ENCODE results near the gene OR6C76.
"Not testable (repeated sequence)": the region's sequence is repeated elsewhere in the genome, so short reads cannot be mapped to it uniquely, and the experiment has no call there.

The OR6C76 gene

GRCh38 chr12:55425954-55426353 is at the start of gene OR6C76:
TSS of gene OR6C76 (plus strand) at chr12:55426254. CDS start at chr12:55426254, 0 bp downstream.
- Histone ChIP-seq H3K4me3 (ENCODE audit: low read depth, low read length) (no peak within 1 kb of the TSS), H3K27me3 (ENCODE audit: control insufficient read depth, insufficient read depth, low read length) (no peaks in the 10 kb centered on the region), H3K9ac (ENCODE audit: low read depth, low read length) (no peak within 1 kb of the TSS), H3K4me1 (ENCODE audit: control insufficient read depth, insufficient read depth, low read length) (peaks cover 23% of the 10 kb centered on the region), H3K9me3 (ENCODE audit: control insufficient read depth, insufficient read depth, low read length) (no peaks in the 10 kb centered on the region), H3K36me3 (ENCODE audit: control insufficient read depth, insufficient read depth, low read length) (no peaks in the 10 kb centered on the region), H3K27ac (ENCODE audit: low read depth, low read length) (no peak within 1 kb of the TSS)

- H3K4me1 ChIP-seq (ENCODE audit: control insufficient read depth, insufficient read depth, low read length), result peaks cover 10% of the 10 kb centered on the region
- no peaks in the 10 kb centered on the region for H3K9me3 ChIP-seq (ENCODE audit: control insufficient read depth, insufficient read depth, low read length)
- no peaks in the 10 kb centered on the region for H3K27me3 ChIP-seq (ENCODE audit: control insufficient read depth, insufficient read depth, low read length)
- no peak overlapping the region for H3K27ac ChIP-seq (ENCODE audit: low read depth, low read length)
- H3K36me3 ChIP-seq (ENCODE audit: control insufficient read depth, insufficient read depth, low read length), result no peaks in the 10 kb centered on the region
- no peak overlapping the region for H3K9ac ChIP-seq (ENCODE audit: low read depth, low read length)
- H3K4me3 ChIP-seq (ENCODE audit: low read depth, low read length), result no peak overlapping the region
These were observed 40.2 kb upstream of the OR6C76 start for GRCh38 chr12:55385891-55386290.

DNA sequence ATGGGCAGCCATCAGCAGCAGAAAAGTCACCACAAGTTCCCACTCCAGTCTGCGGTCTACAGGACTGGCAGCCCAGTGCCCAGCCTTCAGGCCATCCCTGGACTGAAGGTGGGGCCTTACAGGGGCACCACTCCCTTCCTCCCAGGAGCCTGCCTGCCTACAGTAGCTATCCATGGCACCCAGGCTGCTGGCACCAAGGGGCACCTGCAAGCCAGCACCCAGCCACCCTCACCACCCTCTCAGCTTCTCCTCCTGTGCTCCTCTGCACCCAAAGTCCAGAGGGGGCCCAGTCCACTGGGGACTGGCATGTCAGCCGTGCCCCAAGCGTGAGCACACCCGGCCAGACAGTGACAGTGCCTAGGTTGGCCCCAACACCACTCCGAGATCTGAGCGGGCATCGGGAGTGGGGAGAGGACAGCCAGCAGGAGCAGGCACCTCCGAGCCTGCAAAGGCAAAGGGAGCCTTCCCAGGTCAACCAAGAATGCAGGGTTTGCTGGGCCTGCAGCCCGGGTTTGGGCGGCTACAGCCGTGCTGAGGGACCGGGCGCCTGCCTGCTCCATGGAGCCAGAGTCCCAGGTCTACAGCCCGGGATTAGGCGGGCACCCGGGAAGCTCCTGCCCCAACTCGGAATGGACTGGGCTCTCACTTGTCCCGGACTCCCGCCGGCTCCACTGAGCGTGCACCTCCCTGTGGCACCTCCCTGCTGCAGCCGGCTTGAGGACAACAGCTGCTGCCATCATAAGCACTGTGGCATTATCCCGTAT is 33.8 kb upstream of the OR6C76 start:
- Histone ChIP-seq H3K27ac (ENCODE audit: low read depth, low read length) (no peak overlapping the region), H3K4me3 (ENCODE audit: low read depth, low read length) (no peak overlapping the region), H3K9me3 (ENCODE audit: control insufficient read depth, insufficient read depth, low read length) (0 out of 2 replicates have a peak, but pooled peaks cover 2% of the 10 kb centered on the region), H3K4me1 (ENCODE audit: control insufficient read depth, insufficient read depth, low read length) (no peaks in the 10 kb centered on the region), H3K9ac (ENCODE audit: low read depth, low read length) (no peak overlapping the region), H3K36me3 (ENCODE audit: control insufficient read depth, insufficient read depth, low read length) (no peaks in the 10 kb centered on the region), H3K27me3 (ENCODE audit: control insufficient read depth, insufficient read depth, low read length) (no peaks in the 10 kb centered on the region)

GRCh38 chr12:55396326-55396725 is 29.7 kb upstream of the OR6C76 start:
- Histone ChIP-seq H3K4me1 (ENCODE audit: control insufficient read depth, insufficient read depth, low read length) (no peaks in the 10 kb centered on the region), H3K27me3 (ENCODE audit: control insufficient read depth, insufficient read depth, low read length) (no peaks in the 10 kb centered on the region), H3K27ac (ENCODE audit: low read depth, low read length) (no peak overlapping the region), H3K9ac (ENCODE audit: low read depth, low read length) (no peak overlapping the region), H3K36me3 (ENCODE audit: control insufficient read depth, insufficient read depth, low read length) (no peaks in the 10 kb centered on the region), H3K9me3 (ENCODE audit: control insufficient read depth, insufficient read depth, low read length) (0 out of 2 replicates have a peak, but pooled peaks cover 2% of the 10 kb centered on the region), H3K4me3 (ENCODE audit: low read depth, low read length) (no peak overlapping the region)

GRCh38 chr12:55400229-55400628 is 25.8 kb upstream of the OR6C76 start, which contains the start of gene OR6C65:
TSS of gene OR6C65 (plus strand) at chr12:55400529. CDS start at chr12:55400529, 0 bp downstream.
- H3K27ac ChIP-seq (ENCODE audit: low read depth, low read length), result no peak within 1 kb of the TSS
- no peak within 1 kb of the TSS for H3K4me3 ChIP-seq (ENCODE audit: low read depth, low read length)
- no peaks in the 10 kb centered on the region for H3K9me3 ChIP-seq (ENCODE audit: control insufficient read depth, insufficient read depth, low read length)
- no peaks in the 10 kb centered on the region for H3K36me3 ChIP-seq (ENCODE audit: control insufficient read depth, insufficient read depth, low read length)
- H3K9ac ChIP-seq (ENCODE audit: low read depth, low read length), result no peak within 1 kb of the TSS
- H3K4me1 ChIP-seq (ENCODE audit: control insufficient read depth, insufficient read depth, low read length), result no peaks in the 10 kb centered on the region
- H3K27me3 ChIP-seq (ENCODE audit: control insufficient read depth, insufficient read depth, low read length), result no peaks in the 10 kb centered on the region

DNA sequence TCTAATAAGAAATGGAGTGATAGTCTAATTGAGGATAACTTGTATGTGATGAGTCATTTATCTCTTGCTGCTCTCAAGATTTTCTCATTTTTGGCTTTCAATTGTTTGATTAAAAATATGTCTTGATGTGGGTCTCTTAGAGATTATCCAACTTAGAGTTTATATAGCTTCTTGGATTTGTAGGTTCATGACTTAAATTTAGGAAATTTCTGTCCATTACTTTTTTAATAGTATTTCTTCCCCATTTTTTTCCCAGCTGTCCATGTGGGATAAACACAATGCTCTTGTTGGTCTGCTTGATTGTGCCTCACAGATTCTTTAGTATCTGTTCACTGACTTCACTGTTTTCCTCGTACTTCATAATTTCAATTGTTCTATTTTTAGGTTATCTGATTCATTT is 18.2 kb upstream of the OR6C76 start:
- H3K4me1 ChIP-seq (ENCODE audit: control insufficient read depth, insufficient read depth, low read length), result no peaks in the 10 kb centered on the region
- H3K9ac ChIP-seq (ENCODE audit: low read depth, low read length), result no peak overlapping the region
- no peak overlapping the region for H3K4me3 ChIP-seq (ENCODE audit: low read depth, low read length)
- no peaks in the 10 kb centered on the region for H3K9me3 ChIP-seq (ENCODE audit: control insufficient read depth, insufficient read depth, low read length)
- H3K36me3 ChIP-seq (ENCODE audit: control insufficient read depth, insufficient read depth, low read length), result no peaks in the 10 kb centered on the region
- H3K27ac ChIP-seq (ENCODE audit: low read depth, low read length), result no peak overlapping the region
- no peaks in the 10 kb centered on the region for H3K27me3 ChIP-seq (ENCODE audit: control insufficient read depth, insufficient read depth, low read length)

GRCh38 chr12:55409133-55409532 is 16.9 kb upstream of the OR6C76 start:
- H3K4me1 ChIP-seq (ENCODE audit: control insufficient read depth, insufficient read depth, low read length); H3K9ac ChIP-seq (ENCODE audit: low read depth, low read length); H3K4me3 ChIP-seq (ENCODE audit: low read depth, low read length); H3K9me3 ChIP-seq (ENCODE audit: control insufficient read depth, insufficient read depth, low read length); H3K27me3 ChIP-seq (ENCODE audit: control insufficient read depth, insufficient read depth, low read length); H3K36me3 ChIP-seq (ENCODE audit: control insufficient read depth, insufficient read depth, low read length); H3K27ac ChIP-seq (ENCODE audit: low read depth, low read length): not testable (repeated sequence)

GRCh38 chr12:55412138-55412537 is 13.9 kb upstream of the OR6C76 start:
- not testable (repeated sequence) for H3K4me3 ChIP-seq (ENCODE audit: low read depth, low read length); H3K4me1 ChIP-seq (ENCODE audit: control insufficient read depth, insufficient read depth, low read length); H3K27ac ChIP-seq (ENCODE audit: low read depth, low read length); H3K36me3 ChIP-seq (ENCODE audit: control insufficient read depth, insufficient read depth, low read length); H3K27me3 ChIP-seq (ENCODE audit: control insufficient read depth, insufficient read depth, low read length); H3K9ac ChIP-seq (ENCODE audit: low read depth, low read length); H3K9me3 ChIP-seq (ENCODE audit: control insufficient read depth, insufficient read depth, low read length)

- H3K4me3 ChIP-seq (ENCODE audit: low read depth, low read length); H3K9ac ChIP-seq (ENCODE audit: low read depth, low read length); H3K9me3 ChIP-seq (ENCODE audit: control insufficient read depth, insufficient read depth, low read length); H3K27me3 ChIP-seq (ENCODE audit: control insufficient read depth, insufficient read depth, low read length); H3K27ac ChIP-seq (ENCODE audit: low read depth, low read length); H3K4me1 ChIP-seq (ENCODE audit: control insufficient read depth, insufficient read depth, low read length); H3K36me3 ChIP-seq (ENCODE audit: control insufficient read depth, insufficient read depth, low read length): not testable (repeated sequence)
These were observed 12.3 kb upstream of the OR6C76 start for GRCh38 chr12:55413498-55414388.

- H3K4me3 ChIP-seq (ENCODE audit: low read depth, low read length); H3K36me3 ChIP-seq (ENCODE audit: control insufficient read depth, insufficient read depth, low read length); H3K4me1 ChIP-seq (ENCODE audit: control insufficient read depth, insufficient read depth, low read length): not testable (repeated sequence)
These were observed 11.6 kb upstream of the OR6C76 start for GRCh38 chr12:55414396-55414823.

DNA sequence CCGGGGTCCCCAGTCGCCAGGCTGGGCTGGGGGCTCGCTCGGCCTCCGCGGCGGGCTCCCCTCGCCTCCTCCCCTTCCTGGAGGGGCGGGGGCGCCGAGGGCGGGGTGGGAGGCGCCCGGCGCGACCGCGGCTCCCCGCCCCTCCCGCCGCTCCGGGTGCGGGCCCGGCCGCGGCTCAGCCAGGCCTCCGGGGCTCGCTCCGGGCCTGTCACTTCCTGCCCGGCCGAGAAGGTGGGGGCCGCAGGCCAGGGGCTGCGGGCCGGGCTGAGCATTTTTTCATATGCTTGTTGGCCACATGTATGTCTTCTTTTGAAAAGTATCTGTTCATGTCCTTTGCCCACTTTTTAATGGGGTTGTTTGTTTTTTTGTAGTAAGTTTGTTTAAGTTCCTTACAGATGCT is 11.2 kb upstream of the OR6C76 start:
- not testable (repeated sequence) for H3K9ac ChIP-seq (ENCODE audit: low read depth, low read length); H3K4me1 ChIP-seq (ENCODE audit: control insufficient read depth, insufficient read depth, low read length); H3K36me3 ChIP-seq (ENCODE audit: control insufficient read depth, insufficient read depth, low read length); H3K9me3 ChIP-seq (ENCODE audit: control insufficient read depth, insufficient read depth, low read length); H3K27ac ChIP-seq (ENCODE audit: low read depth, low read length); H3K27me3 ChIP-seq (ENCODE audit: control insufficient read depth, insufficient read depth, low read length)
- H3K4me3 ChIP-seq (ENCODE audit: low read depth, low read length), result peak overlapping the region; percentile 54

More at GRCh38 chr12:55414396-55414823, 11.6 kb upstream of the OR6C76 start:
- not testable (repeated sequence) for H3K27me3 ChIP-seq (ENCODE audit: control insufficient read depth, insufficient read depth, low read length); H3K9ac ChIP-seq (ENCODE audit: low read depth, low read length); H3K27ac ChIP-seq (ENCODE audit: low read depth, low read length); H3K9me3 ChIP-seq (ENCODE audit: control insufficient read depth, insufficient read depth, low read length)

Data from HUES48 (cell line).